ENCODE data around the gene DDX27.

DDX27 gene

GRCh38 chr20:49288250-49288751 lies 69.1 kb downstream of the DDX27 start:
- DNase-seq (ENCODE audit: low read depth), result peak; percentile 33
- no peak for TF ChIP-seq CTCF (IDR thresholded peaks at IDR 0.05; ENCODE audit: insufficient read depth, low read depth, low read length, missing control alignments)
- no peak overlapping the region for H3K4me3 ChIP-seq (ENCODE audit: low read depth, low read length)

GRCh38 chr20:49288784-49289696 lies 69.8 kb downstream of the DDX27 start:
- no peak overlapping the region for H3K4me3 ChIP-seq (ENCODE audit: low read depth, low read length)
- no peak for TF ChIP-seq CTCF (IDR thresholded peaks at IDR 0.05; ENCODE audit: insufficient read depth, low read depth, low read length, missing control alignments)
- DNase-seq (ENCODE audit: low read depth), result peak; percentile 39

- TF ChIP-seq CTCF (IDR thresholded peaks at IDR 0.05; ENCODE audit: insufficient read depth, low read depth, low read length, missing control alignments), result no peak
- peak; percentile 38 for DNase-seq (ENCODE audit: low read depth)
- no peak overlapping the region for H3K4me3 ChIP-seq (ENCODE audit: low read depth, low read length)
These were observed 71.5 kb downstream of the DDX27 start for GRCh38 chr20:49290608-49291191.

- no peak for TF ChIP-seq CTCF (IDR thresholded peaks at IDR 0.05; ENCODE audit: insufficient read depth, low read depth, low read length, missing control alignments)
- no peak for DNase-seq (ENCODE audit: low read depth)
- H3K4me3 ChIP-seq (ENCODE audit: low read depth, low read length), result no peak overlapping the region
These were observed 72.0 kb downstream of the DDX27 start for GRCh38 chr20:49291200-49291599.

GRCh38 chr20:49292010-49292409 lies 72.8 kb downstream of the DDX27 start:
- TF ChIP-seq CTCF (IDR thresholded peaks at IDR 0.05; ENCODE audit: insufficient read depth, low read depth, low read length, missing control alignments), result no peak
- DNase-seq (ENCODE audit: low read depth), result no peak
- no peak overlapping the region for H3K4me3 ChIP-seq (ENCODE audit: low read depth, low read length)

GRCh38 chr20:49293122-49293521 lies 73.9 kb downstream of the DDX27 start:
- DNase-seq (ENCODE audit: low read depth), result no peak

More at GRCh38 chr20:49293122-49293521, 73.9 kb downstream of the DDX27 start:
- no peak for TF ChIP-seq CTCF (IDR thresholded peaks at IDR 0.05; ENCODE audit: insufficient read depth, low read depth, low read length, missing control alignments)
- H3K4me3 ChIP-seq (ENCODE audit: low read depth, low read length), result no peak overlapping the region
